MCF 10A (cell line): ENCODE data around the gene PTPRN2. TPM values are rescaled to one million over a fixed set of nuclear protein-coding genes. Genes with fewer than 3 reads are reported as not detected.

Experiments
- BruUV-seq: library from RNA; stranded (reverse); fragments of 400-500 nt; replicated peaks from 2 replicates; lab custom pipeline; 2021; lab: Mats Ljungman, UMichigan
- CTCF ChIA-PET: fragments of 300-600 bp; sonication (Branson Sonifier 250); formaldehyde crosslinking; extraction: SDS; loops from one replicate; lab custom pipeline; 2021; ENCODE audit warnings: antibody characterized with exemption, inconsistent platforms; lab: Yijun Ruan, JAX
- POLR2A ChIA-PET: fragments of 300-600, 350-650 bp; sonication (Branson Sonifier 250); formaldehyde crosslinking; extraction: SDS; loops from one replicate; lab custom pipeline; 2020; ENCODE audit warnings: antibody characterized with exemption, inconsistent platforms; lab: Yijun Ruan, JAX
- DNase-seq: peaks from one replicate; pipeline ENCODE4 v3.0.0-alpha.2; 2018; ENCODE audit not compliant: unreplicated experiment
- H3K27ac Mint-ChIP-seq: one replicate; pipeline ENCODE4 v1.8.0; 2022; ENCODE audit warnings: mild to moderate bottlenecking, low read depth, mixed read lengths; ENCODE audit not compliant: unreplicated experiment
- H3K27me3 Mint-ChIP-seq: one replicate; pipeline ENCODE4 v1.8.0; 2022; ENCODE audit warnings: mixed read lengths; ENCODE audit not compliant: insufficient read depth, unreplicated experiment
- H3K36me3 Mint-ChIP-seq: one replicate; pipeline ENCODE4 v1.8.0; 2022; ENCODE audit warnings: mild to moderate bottlenecking, moderate library complexity, mixed read lengths; ENCODE audit not compliant: insufficient read depth, unreplicated experiment
- H3K4me1 Mint-ChIP-seq: one replicate; pipeline ENCODE4 v1.8.0; 2022; ENCODE audit warnings: mixed read lengths; ENCODE audit not compliant: insufficient read depth, unreplicated experiment
- H3K4me3 Mint-ChIP-seq: one replicate; pipeline ENCODE4 v1.8.0; 2022; ENCODE audit warnings: mild to moderate bottlenecking, moderate library complexity, mixed read lengths; ENCODE audit not compliant: unreplicated experiment
- H3K9me3 Mint-ChIP-seq: one replicate; pipeline ENCODE4 v1.8.0; 2022; ENCODE audit warnings: mixed read lengths; ENCODE audit not compliant: unreplicated experiment
- intact Hi-C: fragments of 100-400 bp; cut with micrococcal nuclease; formaldehyde crosslinking; loops from 2 replicates; pipeline ENCODE4 v1.14.1; 2022
- total RNA-seq: library from RNA; stranded (reverse); gene quantifications from 2 replicates; pipeline ENCODE4 v1.2.3, GENCODE V29; 2022
- TF ChIP-seq, protein P1 (sequence below): fragments of 200-600 bp; IDR thresholded peaks from one replicate; pipeline ENCODE4 v1.8.0; 2022; ENCODE audit warnings: antibody characterized with exemption, mild to moderate bottlenecking; ENCODE audit not compliant: unreplicated experiment

The PTPRN2 gene
- total RNA-seq, 1 experiment from 2014 or later, result 4.5 TPM

DNA sequence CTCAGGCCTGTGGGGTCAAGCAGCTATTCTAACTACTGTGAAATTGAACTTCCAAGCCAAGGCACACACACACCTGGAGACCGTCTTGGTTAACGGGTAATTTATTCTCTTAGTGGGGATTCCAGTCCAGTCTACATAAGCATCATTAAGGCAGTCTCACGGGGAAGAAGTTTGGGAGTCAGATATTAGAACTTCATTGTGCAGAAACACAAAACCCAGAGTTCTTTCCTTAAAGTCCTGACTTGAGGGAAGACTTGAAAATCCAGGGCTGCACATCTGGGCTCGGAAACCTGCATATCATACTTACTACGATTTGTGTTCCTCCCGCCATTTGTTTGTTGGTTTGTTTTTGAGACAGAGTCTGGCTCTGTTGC is 112.0 kb downstream of the PTPRN2 start:
- intact Hi-C loops, result no loop called here
- BruUV-seq, result no TSS peak
- H3K9me3 Mint-ChIP-seq, result no peaks in the 10 kb centered on the region
- H3K36me3 Mint-ChIP-seq, result no peaks in the 10 kb centered on the region
- H3K27ac Mint-ChIP-seq, result no peak overlapping the region
- no peaks in the 10 kb centered on the region for H3K4me1 Mint-ChIP-seq
- CTCF ChIA-PET, result no interaction called here
- TF ChIP-seq, protein P1, sequence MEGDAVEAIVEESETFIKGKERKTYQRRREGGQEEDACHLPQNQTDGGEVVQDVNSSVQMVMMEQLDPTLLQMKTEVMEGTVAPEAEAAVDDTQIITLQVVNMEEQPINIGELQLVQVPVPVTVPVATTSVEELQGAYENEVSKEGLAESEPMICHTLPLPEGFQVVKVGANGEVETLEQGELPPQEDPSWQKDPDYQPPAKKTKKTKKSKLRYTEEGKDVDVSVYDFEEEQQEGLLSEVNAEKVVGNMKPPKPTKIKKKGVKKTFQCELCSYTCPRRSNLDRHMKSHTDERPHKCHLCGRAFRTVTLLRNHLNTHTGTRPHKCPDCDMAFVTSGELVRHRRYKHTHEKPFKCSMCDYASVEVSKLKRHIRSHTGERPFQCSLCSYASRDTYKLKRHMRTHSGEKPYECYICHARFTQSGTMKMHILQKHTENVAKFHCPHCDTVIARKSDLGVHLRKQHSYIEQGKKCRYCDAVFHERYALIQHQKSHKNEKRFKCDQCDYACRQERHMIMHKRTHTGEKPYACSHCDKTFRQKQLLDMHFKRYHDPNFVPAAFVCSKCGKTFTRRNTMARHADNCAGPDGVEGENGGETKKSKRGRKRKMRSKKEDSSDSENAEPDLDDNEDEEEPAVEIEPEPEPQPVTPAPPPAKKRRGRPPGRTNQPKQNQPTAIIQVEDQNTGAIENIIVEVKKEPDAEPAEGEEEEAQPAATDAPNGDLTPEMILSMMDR, result no peak
- no peak overlapping the region for H3K4me3 Mint-ChIP-seq
- DNase-seq, result no peak
- POLR2A ChIA-PET, result no interaction called here
- peaks cover 25% of the 10 kb centered on the region for H3K27me3 Mint-ChIP-seq

GRCh38 chr7:158475036-158475678 is 112.5 kb downstream of the PTPRN2 start:
- CTCF ChIA-PET, result no interaction called here
- intact Hi-C loops, result no loop called here
- no TSS peak for BruUV-seq

DNA sequence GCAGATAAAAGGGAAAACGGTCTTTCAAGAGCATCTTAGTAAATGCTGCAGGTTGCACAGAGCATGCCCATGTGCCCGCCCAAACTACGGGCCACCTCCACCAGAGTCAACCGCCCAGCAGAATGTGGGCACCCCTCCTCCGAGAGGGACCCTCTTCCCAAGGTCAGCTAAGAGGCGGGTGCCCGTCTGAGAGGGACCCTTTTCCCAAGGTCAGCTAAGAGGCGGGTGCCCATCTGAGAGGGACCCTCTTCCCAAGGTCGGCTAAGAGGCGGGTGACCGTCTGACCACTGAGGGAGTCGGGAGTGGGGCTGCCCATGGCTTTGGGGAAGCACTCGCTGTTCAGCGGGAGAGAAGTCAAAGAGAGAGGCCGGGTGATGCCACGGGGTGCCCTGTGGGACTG is 113.1 kb downstream of the PTPRN2 start:
- no peaks in the 10 kb centered on the region for H3K4me1 Mint-ChIP-seq
- ChIA-PET POLR2A (interaction anchor here (0.6 kb wide), 1 partner anchor 427 kb away, joined by 3 read pairs; no protein-coding TSS in a partner anchor), CTCF (no interaction called here)
- no peak for DNase-seq
- no peaks in the 10 kb centered on the region for H3K36me3 Mint-ChIP-seq
- intact Hi-C loops, result no loop called here
- H3K27me3 Mint-ChIP-seq, result peaks cover 25% of the 10 kb centered on the region
- no peaks in the 10 kb centered on the region for H3K9me3 Mint-ChIP-seq
- TF ChIP-seq, protein P1, result no peak
- BruUV-seq, result no TSS peak
- H3K27ac Mint-ChIP-seq, result no peak overlapping the region
- no peak overlapping the region for H3K4me3 Mint-ChIP-seq

More at GRCh38 chr7:158475036-158475678, 112.5 kb downstream of the PTPRN2 start:
- H3K9me3 Mint-ChIP-seq, result no peaks in the 10 kb centered on the region
- POLR2A ChIA-PET, result no interaction called here
- no peaks in the 10 kb centered on the region for H3K36me3 Mint-ChIP-seq
- TF ChIP-seq, protein P1, result no peak
- peaks cover 25% of the 10 kb centered on the region for H3K27me3 Mint-ChIP-seq
- no peak for DNase-seq
- no peak overlapping the region for H3K27ac Mint-ChIP-seq
- H3K4me1 Mint-ChIP-seq, result no peaks in the 10 kb centered on the region
- H3K4me3 Mint-ChIP-seq, result no peak overlapping the region

GRCh38 chr7:158473946-158474345 is 113.7 kb downstream of the PTPRN2 start:
- no peaks in the 10 kb centered on the region for H3K9me3 Mint-ChIP-seq
- TF ChIP-seq, protein P1, result no peak
- BruUV-seq, result no TSS peak
- CTCF ChIA-PET, result interaction anchor here (0.7 kb wide), 1 partner anchor 42 kb away, joined by 4 read pairs; no protein-coding TSS in a partner anchor
- intact Hi-C loops, result no loop called here
- no peak overlapping the region for H3K4me3 Mint-ChIP-seq
- peaks cover 25% of the 10 kb centered on the region for H3K27me3 Mint-ChIP-seq
- no peak for DNase-seq
- no peaks in the 10 kb centered on the region for H3K4me1 Mint-ChIP-seq
- POLR2A ChIA-PET, result interaction anchor here (0.6 to 1.0 kb wide), 2 partner anchors 41 to 428 kb away, joined by 3 to 4 read pairs; no protein-coding TSS in a partner anchor
- no peak overlapping the region for H3K27ac Mint-ChIP-seq
- no peaks in the 10 kb centered on the region for H3K36me3 Mint-ChIP-seq
